Trophoblast cell (in vitro differentiated cells and primary cell): ENCODE results near the gene DCP2.

Source experiments
- DNase-seq, 2 donors: peaks; one replicate each; pipeline ENCODE4 v3.0.0-alpha.2; 2016
- H2AFZ ChIP-seq: 2 replicates; pipeline ENCODE4 v1.6.1; 2013; ENCODE audit warnings: low read length, moderate library complexity, mild to moderate bottlenecking; ENCODE audit not compliant: insufficient read depth, poor library complexity
- H2AK5ac ChIP-seq: 2 replicates; pipeline ENCODE4 v1.6.1; 2013; ENCODE audit warnings: mild to moderate bottlenecking, low read length
- H2BK120ac ChIP-seq: 2 replicates; pipeline ENCODE4 v1.6.1; 2013; ENCODE audit warnings: low read length, mild to moderate bottlenecking, moderate library complexity; ENCODE audit not compliant: insufficient read depth, poor library complexity
- H2BK12ac ChIP-seq: 2 replicates; pipeline ENCODE4 v1.6.1; 2013; ENCODE audit warnings: mild to moderate bottlenecking, low read length, moderate library complexity
- H2BK5ac ChIP-seq: 2 replicates; pipeline ENCODE4 v1.6.1; 2013; ENCODE audit warnings: low read length, low read depth, moderate library complexity, mild to moderate bottlenecking; ENCODE audit not compliant: poor library complexity
- H3K14ac ChIP-seq: 2 replicates; pipeline ENCODE4 v1.6.1; 2013; ENCODE audit warnings: mild to moderate bottlenecking, low read length
- H3K18ac ChIP-seq: 2 replicates; pipeline ENCODE4 v1.6.1; 2013; ENCODE audit warnings: mild to moderate bottlenecking, low read length
- H3K23ac ChIP-seq: 2 replicates; pipeline ENCODE4 v1.6.1; 2013; ENCODE audit warnings: low read length
- H3K27ac ChIP-seq: 2 replicates; pipeline ENCODE4 v1.5.1; 2013; ENCODE audit warnings: low read depth, mild to moderate bottlenecking, inconsistent platforms, low read length, moderate library complexity
- H3K27me3 ChIP-seq: 2 replicates; pipeline ENCODE4 v1.6.1; 2013; ENCODE audit warnings: inconsistent platforms, mild to moderate bottlenecking, low read length, moderate library complexity; ENCODE audit not compliant: insufficient read depth
- H3K36me3 ChIP-seq, 2 experiments: 1 replicate in 1 of 2; 2 replicates in 1 of 2; pipeline ENCODE4 v1.6.1; 2013; ENCODE audit warnings: low read length in 2 of 2, mild to moderate bottlenecking in 2 of 2, moderate library complexity in 1 of 2; ENCODE audit not compliant: insufficient read depth in 2 of 2, control insufficient read depth in 1 of 2
- H3K4ac ChIP-seq: 2 replicates; pipeline ENCODE4 v1.6.1; 2013; ENCODE audit warnings: low read depth, mild to moderate bottlenecking, low read length, moderate library complexity
- H3K4me1 ChIP-seq, 2 experiments: 1 replicate in 1 of 2; 2 replicates in 1 of 2; pipeline ENCODE4 v1.6.1; 2013; ENCODE audit warnings: low read length in 2 of 2, mild to moderate bottlenecking in 2 of 2, moderate library complexity in 1 of 2; ENCODE audit not compliant: insufficient read depth in 2 of 2, control insufficient read depth in 1 of 2
- H3K4me2 ChIP-seq: 2 replicates; pipeline ENCODE4 v1.6.1; 2013; ENCODE audit warnings: inconsistent platforms, mild to moderate bottlenecking, low read length, moderate library complexity
- H3K4me3 ChIP-seq: 2 replicates; pipeline ENCODE4 v1.5.1; 2013; ENCODE audit warnings: mild to moderate bottlenecking, low read depth, low read length, inconsistent platforms
- H3K79me1 ChIP-seq: one replicate; pipeline ENCODE4 v1.6.1; 2013; ENCODE audit warnings: low read length
- H3K79me2 ChIP-seq: 2 replicates; pipeline ENCODE4 v1.6.1; 2013; ENCODE audit warnings: low read length, mild to moderate bottlenecking; ENCODE audit not compliant: control insufficient read depth, insufficient read depth, poor library complexity
- H3K9ac ChIP-seq: 2 replicates; pipeline ENCODE4 v1.6.1; 2013; ENCODE audit warnings: mild to moderate bottlenecking, low read length
- H3K9me3 ChIP-seq: 2 replicates; pipeline ENCODE4 v1.6.1; 2013; ENCODE audit warnings: low read depth, mild to moderate bottlenecking, control low read depth, inconsistent platforms, low read length; ENCODE audit not compliant: insufficient read depth
- H4K12ac ChIP-seq: 2 replicates; pipeline ENCODE4 v1.6.1; 2013; ENCODE audit warnings: low read depth, mild to moderate bottlenecking, low read length, moderate library complexity
- H4K8ac ChIP-seq: 2 replicates; pipeline ENCODE4 v1.6.1; 2013; ENCODE audit warnings: low read depth, mild to moderate bottlenecking, low read length, moderate library complexity
- H4K91ac ChIP-seq: one replicate; pipeline ENCODE4 v1.6.1; 2013; ENCODE audit warnings: low read depth, mild to moderate bottlenecking, low read length, moderate library complexity
- WGBS: extraction: QIAGEN DNeasy Blood & Tissue Kit; methylation state at CpG from one replicate; pipeline ENCODE4 v1.1.7; 2013; ENCODE audit warnings: missing lambda C conversion rate; ENCODE audit not compliant: insufficient read length, insufficient coverage; ENCODE audit errors: extremely low coverage; 5-methylcytosine and 5-hydroxymethylcytosine counted together

DCP2 gene

DNA sequence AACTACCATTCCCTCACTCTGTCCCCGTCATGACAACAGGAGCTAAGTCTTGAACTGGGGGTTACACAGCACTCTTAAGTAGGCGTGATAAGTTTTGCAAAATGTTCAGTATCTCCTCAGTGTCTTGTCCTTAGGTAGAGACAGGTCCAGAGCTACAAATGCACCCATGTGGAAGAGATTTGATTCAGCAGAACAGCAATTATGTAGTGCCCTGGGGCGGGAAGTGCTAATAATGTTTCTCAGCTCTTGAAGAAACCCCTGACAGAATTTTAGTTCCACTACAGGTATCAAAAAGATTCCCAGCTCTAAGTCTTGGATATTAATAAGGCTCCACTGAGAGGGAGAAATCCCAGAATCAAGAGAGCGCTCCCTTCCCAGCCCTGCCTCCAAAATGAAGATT is 49.6 kb downstream of the DCP2 start:
- no peak overlapping the region for H3K4me2 ChIP-seq
- H3K4me3 ChIP-seq = no peak overlapping the region
- H3K23ac ChIP-seq = no peak overlapping the region
- H2BK120ac ChIP-seq = no peak overlapping the region
- no peak overlapping the region for H4K12ac ChIP-seq
- no peak overlapping the region for H2AK5ac ChIP-seq
- H2AFZ ChIP-seq = no peak overlapping the region
- H3K27me3 ChIP-seq = no peaks in the 10 kb centered on the region
- H3K9ac ChIP-seq = no peak overlapping the region
- no peak for DNase-seq
- H2BK12ac ChIP-seq = no peak overlapping the region
- peaks cover 6% of the 10 kb centered on the region for H3K79me1 ChIP-seq
- peaks cover 10 to 11% of the 10 kb centered on the region in 2 experiments for H3K4me1 ChIP-seq
- no peak overlapping the region for H3K27ac ChIP-seq
- no peak overlapping the region for H3K14ac ChIP-seq
- H3K9me3 ChIP-seq = no peaks in the 10 kb centered on the region
- H3K36me3 ChIP-seq = peaks cover 8 to 22% of the 10 kb centered on the region in 2 experiments
- no peak overlapping the region for H4K8ac ChIP-seq
- H3K4ac ChIP-seq = no peak overlapping the region
- no peak overlapping the region for H2BK5ac ChIP-seq
- H3K79me2 ChIP-seq = peaks cover 2% of the 10 kb centered on the region
- H4K91ac ChIP-seq = no peak overlapping the region
- H3K18ac ChIP-seq = no peak overlapping the region
- WGBS = no CpG with 5 or more reads among the region's 4 CpGs

GRCh38 chr5:113027015-113027414 is 50.4 kb downstream of the DCP2 start:
- Histone ChIP-seq H3K4ac (no peak overlapping the region), H3K9me3 (no peaks in the 10 kb centered on the region), H3K4me1 (peaks cover 14 to 15% of the 10 kb centered on the region in 2 experiments), H3K23ac (no peak overlapping the region), H2AFZ (no peak overlapping the region), H4K8ac (no peak overlapping the region), H3K79me1 (peaks cover 10% of the 10 kb centered on the region), H2BK12ac (no peak overlapping the region), H3K27ac (no peak overlapping the region), H3K27me3 (no peaks in the 10 kb centered on the region), H3K4me3 (no peak overlapping the region), H4K12ac (no peak overlapping the region), H3K18ac (no peak overlapping the region), H3K4me2 (no peak overlapping the region), H3K36me3 (peaks cover 8 to 22% of the 10 kb centered on the region in 2 experiments), H2BK120ac (no peak overlapping the region), H4K91ac (no peak overlapping the region), H2AK5ac (no peak overlapping the region), H3K9ac (no peak overlapping the region), H3K14ac (no peak overlapping the region), H2BK5ac (no peak overlapping the region), H3K79me2 (peaks cover 2% of the 10 kb centered on the region)
- no peak for DNase-seq
- WGBS = no CpG with 5 or more reads among the region's 8 CpGs

- H3K4me2 ChIP-seq = no peak overlapping the region
- no peak for DNase-seq
- no peak overlapping the region for H4K91ac ChIP-seq
- no peaks in the 10 kb centered on the region for H3K27me3 ChIP-seq
- H4K12ac ChIP-seq = no peak overlapping the region
- H3K18ac ChIP-seq = no peak overlapping the region
- H3K9ac ChIP-seq = no peak overlapping the region
- no peak overlapping the region for H3K4me3 ChIP-seq
- H3K36me3 ChIP-seq = peaks cover 8 to 22% of the 10 kb centered on the region in 2 experiments
- no peak overlapping the region for H4K8ac ChIP-seq
- H3K9me3 ChIP-seq = no peaks in the 10 kb centered on the region
- WGBS = no CpG with 5 or more reads among the region's 5 CpGs
- no peak overlapping the region for H2BK12ac ChIP-seq
- H2BK5ac ChIP-seq = no peak overlapping the region
- peaks cover 14 to 15% of the 10 kb centered on the region in 2 experiments for H3K4me1 ChIP-seq
- no peak overlapping the region for H2AFZ ChIP-seq
- peaks cover 2% of the 10 kb centered on the region for H3K79me2 ChIP-seq
- no peak overlapping the region for H3K14ac ChIP-seq
- H3K79me1 ChIP-seq = peaks cover 10% of the 10 kb centered on the region
- no peak overlapping the region for H2AK5ac ChIP-seq
- no peak overlapping the region for H3K27ac ChIP-seq
- no peak overlapping the region for H3K4ac ChIP-seq
- no peak overlapping the region for H3K23ac ChIP-seq
- H2BK120ac ChIP-seq = no peak overlapping the region
Observed at GRCh38 chr5:113027431-113027830, 50.8 kb downstream of the DCP2 start.

DNA sequence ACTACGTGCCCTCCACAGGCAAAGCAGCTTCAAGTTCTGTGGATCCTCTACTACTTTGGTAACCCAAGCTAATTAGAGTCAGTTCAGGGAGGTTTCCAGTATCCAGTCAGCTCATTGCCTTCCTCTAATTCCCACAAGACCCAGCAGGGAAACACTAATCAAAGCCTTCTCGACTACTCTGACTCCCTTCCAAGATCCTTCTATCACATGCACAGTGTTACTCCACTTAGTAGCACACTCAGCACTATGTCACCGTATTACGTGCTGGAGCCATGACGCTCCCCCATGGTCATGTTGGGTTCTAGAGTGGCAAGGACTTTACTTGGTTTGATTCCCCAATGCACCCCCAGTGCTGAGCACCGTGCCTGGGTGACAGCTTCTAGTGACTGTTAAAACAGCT is 53.0 kb downstream of the DCP2 start:
- Histone ChIP-seq H3K14ac (peak overlapping the region; percentile 16), H3K4me2 (no peak overlapping the region), H2BK120ac (no peak overlapping the region), H3K36me3 (peaks cover 8 to 22% of the 10 kb centered on the region in 2 experiments), H3K27me3 (no peaks in the 10 kb centered on the region), H4K12ac (no peak overlapping the region), H3K79me1 (peaks cover 13% of the 10 kb centered on the region), H3K4me1 (peaks cover 14 to 15% of the 10 kb centered on the region in 2 experiments), H4K91ac (no peak overlapping the region), H2BK5ac (no peak overlapping the region), H3K4me3 (no peak overlapping the region), H3K4ac (no peak overlapping the region), H3K79me2 (peaks cover 2% of the 10 kb centered on the region), H3K23ac (no peak overlapping the region), H2AFZ (no peak overlapping the region), H2BK12ac (peak overlapping the region; percentile 69), H4K8ac (no peak overlapping the region), H3K27ac (no peak overlapping the region), H3K9ac (no peak overlapping the region), H3K9me3 (no peaks in the 10 kb centered on the region), H2AK5ac (peak overlapping the region; percentile 67), H3K18ac (no peak overlapping the region)
- WGBS = no CpG with 5 or more reads among the region's 6 CpGs
- no peak for DNase-seq
